Lower leg skin (tissue), 4 donors: ENCODE measurements around the gene TRMT1. TPM values are rescaled to one million over a fixed set of nuclear protein-coding genes. Genes with fewer than 3 reads are reported as not detected.
A peak's percentile ranks its signal among the peaks of the same experiment; 100 is the strongest.

ENCODE experiments used
- DNase-seq, 2 donors: peaks; one replicate each; pipeline ENCODE4 v3.0.0-alpha.2; 2019; ENCODE audit warnings: low spot score in 2 of 2
- H3K4me3 ChIP-seq: fragments of 200-600 bp; sonication (generic); 2 replicates; pipeline ENCODE4 v1.5.1; 2017; ENCODE audit warnings: mild to moderate bottlenecking, low read depth; ENCODE audit not compliant: poor library complexity, severe bottlenecking
- CTCF ChIP-seq, 3 donors: fragments of 450-650 bp; IDR thresholded peaks; one replicate each; pipeline ENCODE4 v1.5.1; 2016; ENCODE audit warnings: antibody characterized with exemption in 3 of 3, mild to moderate bottlenecking in 3 of 3, moderate library complexity in 2 of 3
- POLR2A ChIP-seq, 2 donors: fragments of 450-650 bp; IDR thresholded peaks; one replicate each; pipeline ENCODE4 v1.6.1; 2016 to 2017; ENCODE audit warnings: antibody characterized with exemption in 2 of 2, mild to moderate bottlenecking in 1 of 2, moderate library complexity in 1 of 2
- WGBS, 2 donors: methylation state at CpG; one replicate each; pipeline ENCODE4 v1.1.5; 2018; 5-methylcytosine and 5-hydroxymethylcytosine counted together
- intact Hi-C: fragments of 100-400 bp; cut with DNase I; formaldehyde crosslinking; loops from one replicate; pipeline ENCODE4 v1.15.0; 2023; ENCODE audit warnings: low total_unique reads
- total RNA-seq, 4 donors: library from RNA; depleted of rRNA; stranded (reverse); fragments of >200 nt; gene quantifications; one replicate each; pipeline ENCODE4 v1.1.0, GENCODE V29; 2016

The TRMT1 gene
- total RNA-seq, 4 donors from 2014 or later: 17.7 to 60.4 (median 32.7) TPM

DNA sequence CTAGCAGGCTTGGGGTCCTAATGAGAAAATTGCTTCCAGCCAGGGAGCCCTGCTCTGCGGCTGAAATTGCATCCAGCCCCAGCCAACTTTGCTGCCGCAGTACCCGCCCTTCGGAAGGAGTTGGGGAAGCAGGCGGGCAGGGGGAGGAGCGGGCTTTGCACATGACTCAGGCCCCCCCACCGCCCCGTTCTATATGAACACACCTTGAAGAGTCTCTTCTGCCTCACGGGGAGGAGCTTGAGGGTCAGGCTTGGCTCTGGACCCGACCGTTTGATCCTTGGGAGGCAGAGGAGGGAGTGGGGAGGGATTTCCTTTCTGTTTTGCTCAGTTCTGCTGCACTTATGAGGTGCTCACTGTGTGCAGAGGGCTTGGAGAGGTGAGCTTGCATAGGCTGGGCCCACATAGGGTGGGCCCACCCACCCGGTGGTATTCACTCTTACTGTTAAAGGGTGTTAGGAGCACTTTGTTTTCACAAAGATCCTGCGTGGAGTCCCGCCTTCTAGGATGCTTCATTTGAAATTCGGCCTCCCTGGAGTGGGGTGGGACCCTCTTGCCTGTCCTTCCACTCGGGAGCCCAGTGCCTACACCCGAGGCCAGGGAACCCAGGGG lies 60.4 kb downstream of the TRMT1 start:
- 21 to 31% methylated on average over 17 of the region's 17 CpGs for WGBS, 2 donors
- peak; percentile 79 to 96 for DNase-seq
- no peak for TF ChIP-seq POLR2A (IDR thresholded peaks at IDR 0.05)
- no peak for TF ChIP-seq CTCF (IDR thresholded peaks at IDR 0.05)
- no peak overlapping the region for H3K4me3 ChIP-seq
- intact Hi-C loops: no loop called here

DNA sequence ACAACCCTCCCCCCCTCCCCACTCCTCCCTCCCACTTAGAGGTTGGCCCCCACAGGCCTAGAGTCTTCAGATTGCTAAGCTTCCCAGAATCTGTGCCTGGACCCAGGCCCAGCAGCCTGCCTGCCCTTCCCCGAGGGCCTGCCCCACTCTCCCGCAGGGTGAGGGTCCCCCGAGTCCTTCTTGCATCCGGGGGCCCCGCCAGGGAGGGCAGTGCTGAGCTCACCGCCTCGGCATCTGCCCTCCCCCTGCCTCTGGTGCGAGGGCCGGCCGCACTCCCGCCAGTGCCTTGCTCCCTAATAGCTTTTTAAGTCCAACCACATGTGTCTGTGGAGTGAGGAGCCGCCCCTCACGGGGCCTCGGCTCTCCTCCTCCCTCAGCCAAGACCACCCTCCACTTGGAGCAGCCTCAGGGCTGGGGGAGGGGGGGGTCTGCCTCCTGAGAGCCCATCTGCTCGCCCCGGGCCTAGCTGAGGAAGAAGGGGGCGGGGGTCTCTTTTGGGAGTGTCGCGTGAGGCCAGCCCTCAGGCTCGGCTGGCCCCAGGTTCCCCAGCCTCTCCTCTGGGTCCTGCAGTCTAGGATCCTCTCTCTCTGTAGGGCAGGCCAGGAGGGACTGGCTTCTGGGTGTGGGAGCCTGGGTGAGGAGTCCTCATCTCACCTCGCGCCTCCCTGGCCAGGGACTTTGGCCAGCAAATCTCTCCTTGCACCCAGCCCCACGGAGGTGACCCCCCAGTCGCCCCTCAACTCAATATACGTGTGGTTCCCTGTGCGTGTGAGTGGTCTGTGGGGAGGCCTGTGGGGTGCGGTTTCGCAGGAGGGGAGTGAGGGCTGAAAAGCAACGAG lies 61.1 kb downstream of the TRMT1 start:
- intact Hi-C loops: no loop called here
- no peak overlapping the region for H3K4me3 ChIP-seq
- TF ChIP-seq POLR2A (IDR thresholded peaks at IDR 0.05) (no peak), CTCF (IDR thresholded peaks at IDR 0.05) (no peak)
- peak; percentile 63 to 95 for DNase-seq
- 13 to 25% methylated on average over 17 to 26 of the region's 29 CpGs for WGBS, 2 donors

Other genes starting within 250 kb of the TRMT1 start
- 10 to 100 TPM; 31.8 to 50.6 (median 36.6) TPM for gene DNASE2, start 235.3 kb downstream of the TRMT1 start, total RNA-seq
- under 1 TPM in 1 of 4 donors, not detected in 3; 0.13 TPM for gene KLF1, start 229.5 kb downstream of the TRMT1 start, total RNA-seq
- gene GCDH, start 225.6 kb downstream of the TRMT1 start, total RNA-seq: 10 to 100 TPM; 19.2 to 39.5 (median 24.6) TPM
- gene SYCE2, start 197.4 kb downstream of the TRMT1 start, total RNA-seq: under 1 TPM in 1 of 4 donors, not detected in 3; 0.26 TPM
- gene FARSA, start 183.0 kb downstream of the TRMT1 start, total RNA-seq: 10 to 100 TPM; 45.9 to 71.4 (median 55.9) TPM
- 100 to 1,000 TPM; 171 to 350 (median 229) TPM for gene CALR, start 178.1 kb downstream of the TRMT1 start, total RNA-seq
- 100 to 1,000 TPM; 101 to 128 (median 105) TPM for gene RAD23A, start 170.9 kb downstream of the TRMT1 start, total RNA-seq
- gene GADD45GIP1, start 159.5 kb downstream of the TRMT1 start, total RNA-seq: 10 to 100 TPM; 21.8 to 42.3 (median 29.7) TPM
- gene DAND5, start 147.2 kb downstream of the TRMT1 start, total RNA-seq: under 1 TPM in 1 of 4 donors, not detected in 3; 0.32 TPM
- gene NFIX, start 121.3 kb downstream of the TRMT1 start, total RNA-seq: 100 to 1,000 TPM; 119 to 177 (median 136) TPM
- 1 to 10 TPM; 4.9 to 8.3 (median 7.0) TPM for gene LYL1, start 13.9 kb downstream of the TRMT1 start, total RNA-seq
- 10 to 100 TPM; 21.4 to 46.1 (median 39.8) TPM for gene NACC1, start 1.5 kb upstream of the TRMT1 start, total RNA-seq
- gene STX10, start 33.6 kb upstream of the TRMT1 start, total RNA-seq: 100 to 1,000 TPM in 1 of 4 donors, 10 to 100 TPM in 3; 67.8 to 110 (median 78.0) TPM
- 100 to 1,000 TPM; 118 to 146 (median 130) TPM for gene IER2, start 33.7 kb upstream of the TRMT1 start, total RNA-seq